ENCODE results near the gene CERS1.

Gene CERS1

DNA sequence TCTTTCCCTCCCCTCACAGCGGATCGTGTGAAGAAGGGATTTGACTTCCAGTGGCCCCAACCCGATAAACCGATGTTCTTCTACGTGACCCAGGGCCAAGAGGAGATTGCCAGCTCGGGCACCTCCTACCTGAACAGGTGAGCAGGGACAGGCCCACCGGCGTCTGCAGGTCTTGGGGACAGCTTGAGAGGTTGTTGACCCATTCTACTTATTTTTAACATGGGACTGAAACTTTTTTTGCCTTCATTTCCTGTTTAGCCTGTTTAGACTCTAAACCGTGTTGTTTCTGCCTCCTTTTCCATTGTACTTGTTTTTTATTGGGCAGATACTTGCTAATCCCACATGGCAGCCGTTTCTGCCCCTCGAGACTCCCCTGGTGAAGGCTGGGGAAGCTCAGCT is 35.7 kb downstream of the CERS1 start:
- Histone ChIP-seq H3K9me2 (replicated peaks; ENCODE audit: low read depth, low read length) (no peaks in the 10 kb centered on the region), H3K27me3 (ENCODE audit: insufficient read depth, low read length, poor library complexity, severe bottlenecking) (no peaks in the 10 kb centered on the region), H3K79me2 (ENCODE audit: insufficient read depth, low read length) (no peaks in the 10 kb centered on the region), H2AFZ (ENCODE audit: low read length) (no peak overlapping the region), H3K4me2 (ENCODE audit: low read depth, low read length, poor library complexity, severe bottlenecking) (no peak overlapping the region), H3K4me3 (ENCODE audit: low read length, poor library complexity, severe bottlenecking) (no peak overlapping the region), H3K36me3 (ENCODE audit: insufficient read depth, low read length) (peaks cover 98% of the 10 kb centered on the region; the same call in 1 of the 2 replicates), H3F3A (ENCODE audit: low read depth) (no peaks in the 10 kb centered on the region), H3K4me1 (ENCODE audit: insufficient read depth, low read length, poor library complexity, severe bottlenecking) (no peaks in the 10 kb centered on the region), H3K9ac (ENCODE audit: low read depth, low read length, poor library complexity, severe bottlenecking) (no peak overlapping the region), H4K20me1 (ENCODE audit: insufficient read depth, low read length, poor library complexity, severe bottlenecking) (peaks cover 6% of the 10 kb centered on the region), H3K9me3 (ENCODE audit: insufficient read depth, low read depth, low read length) (no peaks in the 10 kb centered on the region)
- TF ChIP-seq CTCF (conservative IDR thresholded peaks at IDR 0.05; ENCODE audit: low read length) (no peak), EZH2phosphoT487 (IDR thresholded peaks at IDR 0.05; ENCODE audit: borderline replicate concordance) (no peak)

GRCh38 chr19:18859676-18860301 is 36.2 kb downstream of the CERS1 start:
- no peak overlapping the region for H2AFZ ChIP-seq (ENCODE audit: low read length)
- no peaks in the 10 kb centered on the region for H3K79me2 ChIP-seq (ENCODE audit: insufficient read depth, low read length)
- H3K9me3 ChIP-seq (ENCODE audit: insufficient read depth, low read depth, low read length) = no peaks in the 10 kb centered on the region
- H4K20me1 ChIP-seq (ENCODE audit: insufficient read depth, low read length, poor library complexity, severe bottlenecking) = peaks cover 6% of the 10 kb centered on the region
- H3K27me3 ChIP-seq (ENCODE audit: insufficient read depth, low read length, poor library complexity, severe bottlenecking) = no peaks in the 10 kb centered on the region
- no peaks in the 10 kb centered on the region for H3K9me2 ChIP-seq (replicated peaks; ENCODE audit: low read depth, low read length)
- peaks cover 98% of the 10 kb centered on the region; the same call in 1 of the 2 replicates for H3K36me3 ChIP-seq (ENCODE audit: insufficient read depth, low read length)
- no peaks in the 10 kb centered on the region for H3F3A ChIP-seq (ENCODE audit: low read depth)
- no peak overlapping the region for H3K4me3 ChIP-seq (ENCODE audit: low read length, poor library complexity, severe bottlenecking)
- no peak overlapping the region for H3K9ac ChIP-seq (ENCODE audit: low read depth, low read length, poor library complexity, severe bottlenecking)
- H3K4me2 ChIP-seq (ENCODE audit: low read depth, low read length, poor library complexity, severe bottlenecking) = no peak overlapping the region
- H3K4me1 ChIP-seq (ENCODE audit: insufficient read depth, low read length, poor library complexity, severe bottlenecking) = no peaks in the 10 kb centered on the region
- TF ChIP-seq EZH2phosphoT487 (IDR thresholded peaks at IDR 0.05; ENCODE audit: borderline replicate concordance) (no peak), CTCF (conservative IDR thresholded peaks at IDR 0.05; ENCODE audit: low read length) (no peak)

DNA sequence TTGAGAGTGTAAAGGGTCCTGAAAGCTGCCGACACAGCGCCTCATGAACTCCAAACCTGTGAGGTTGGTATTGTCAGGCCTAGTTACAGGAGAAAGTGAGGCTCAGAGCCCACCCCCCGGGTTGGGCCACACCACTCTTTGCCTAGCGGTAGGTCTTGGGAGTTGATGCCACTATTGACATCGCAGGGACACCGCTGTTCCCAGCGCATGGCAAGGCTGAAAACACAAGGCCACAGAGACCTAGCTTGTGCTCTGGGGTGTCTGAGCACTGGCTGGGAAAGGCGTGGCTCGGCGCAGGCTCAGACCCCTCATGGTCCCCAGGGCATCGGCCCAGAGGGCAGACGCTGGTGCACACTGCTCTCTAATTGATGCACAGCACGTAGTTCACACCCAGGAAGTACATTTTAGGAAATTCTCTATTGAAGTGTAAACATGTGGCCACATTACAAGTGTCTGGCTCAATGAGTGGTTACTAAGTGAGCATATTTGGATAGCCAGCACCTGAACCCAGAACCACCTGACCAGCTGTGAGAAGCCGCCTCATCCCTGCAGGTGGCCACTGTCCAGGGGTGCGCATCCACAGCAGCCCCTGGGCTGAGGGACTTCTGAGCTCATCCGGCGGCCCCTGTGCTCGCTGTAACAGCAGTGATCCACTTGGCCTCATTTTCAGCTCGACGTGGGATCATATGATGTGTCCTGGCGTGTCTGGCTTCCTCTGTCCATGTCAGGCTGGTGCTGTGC is 36.9 kb downstream of the CERS1 start:
- H3K4me2 ChIP-seq (ENCODE audit: low read depth, low read length, poor library complexity, severe bottlenecking) = no peak overlapping the region
- no peaks in the 10 kb centered on the region for H3K4me1 ChIP-seq (ENCODE audit: insufficient read depth, low read length, poor library complexity, severe bottlenecking)
- H3K4me3 ChIP-seq (ENCODE audit: low read length, poor library complexity, severe bottlenecking) = no peak overlapping the region
- H4K20me1 ChIP-seq (ENCODE audit: insufficient read depth, low read length, poor library complexity, severe bottlenecking) = peaks cover 6% of the 10 kb centered on the region
- TF ChIP-seq CTCF (conservative IDR thresholded peaks at IDR 0.05; ENCODE audit: low read length) (no peak), EZH2phosphoT487 (IDR thresholded peaks at IDR 0.05; ENCODE audit: borderline replicate concordance) (no peak)
- no peak overlapping the region for H2AFZ ChIP-seq (ENCODE audit: low read length)
- H3K36me3 ChIP-seq (ENCODE audit: insufficient read depth, low read length) = peaks cover 99% of the 10 kb centered on the region; the same call in 1 of the 2 replicates
- H3K27me3 ChIP-seq (ENCODE audit: insufficient read depth, low read length, poor library complexity, severe bottlenecking) = no peaks in the 10 kb centered on the region
- H3K9ac ChIP-seq (ENCODE audit: low read depth, low read length, poor library complexity, severe bottlenecking) = no peak overlapping the region
- no peaks in the 10 kb centered on the region for H3K9me2 ChIP-seq (replicated peaks; ENCODE audit: low read depth, low read length)
- H3K9me3 ChIP-seq (ENCODE audit: insufficient read depth, low read depth, low read length) = no peaks in the 10 kb centered on the region
- no peaks in the 10 kb centered on the region for H3K79me2 ChIP-seq (ENCODE audit: insufficient read depth, low read length)
- H3F3A ChIP-seq (ENCODE audit: low read depth) = no peaks in the 10 kb centered on the region
